Effector CD4-positive, alpha-beta T cell (primary cell): ENCODE results near the gene TPSAB1.
"Not testable (repeated sequence)": the region's sequence is repeated elsewhere in the genome, so short reads cannot be mapped to it uniquely, and the experiment has no call there.

Experiments
- DNase-seq: peaks from one replicate; pipeline ENCODE4 v3.0.0-alpha.2; 2020

TPSAB1 gene

GRCh38 chr16:1225051-1225451 lies 15.5 kb upstream of the TPSAB1 start, which contains the start of gene TPSG1:
Gene TPSG1, minus strand, starts transcription at chr16:1225268. Its CDS starts 16 bp downstream, at chr16:1225252.
- no peak for DNase-seq

DNA sequence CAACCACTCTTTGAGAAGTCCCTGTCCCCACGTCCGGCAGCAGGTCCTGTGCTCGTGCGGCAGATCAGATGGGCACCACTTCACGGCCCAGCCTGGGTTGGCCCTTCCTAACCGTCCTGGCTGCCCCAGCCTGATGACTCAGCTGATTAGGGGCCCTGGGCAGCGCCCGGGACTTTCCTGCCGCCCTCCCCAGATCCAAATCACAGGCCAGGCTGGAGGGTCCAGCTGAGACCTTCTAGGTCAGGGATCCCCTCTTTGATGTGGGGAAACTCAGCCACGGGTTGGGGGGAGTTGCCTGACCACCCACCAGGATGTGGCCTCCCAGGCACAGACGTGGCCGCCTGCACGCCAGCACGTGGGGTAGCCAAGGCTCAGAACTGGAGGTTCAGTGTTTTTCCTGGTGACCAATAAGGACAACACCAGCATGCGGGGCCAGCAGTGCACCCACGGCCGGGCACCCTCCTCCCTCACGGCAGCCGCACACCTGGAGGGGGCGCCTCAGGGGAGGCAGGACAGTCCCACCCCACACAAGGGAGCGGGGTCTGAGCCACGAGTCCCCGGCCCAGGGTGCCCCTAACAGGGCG lies 14.7 kb upstream of the TPSAB1 start:
- DNase-seq: not testable (repeated sequence)

DNA sequence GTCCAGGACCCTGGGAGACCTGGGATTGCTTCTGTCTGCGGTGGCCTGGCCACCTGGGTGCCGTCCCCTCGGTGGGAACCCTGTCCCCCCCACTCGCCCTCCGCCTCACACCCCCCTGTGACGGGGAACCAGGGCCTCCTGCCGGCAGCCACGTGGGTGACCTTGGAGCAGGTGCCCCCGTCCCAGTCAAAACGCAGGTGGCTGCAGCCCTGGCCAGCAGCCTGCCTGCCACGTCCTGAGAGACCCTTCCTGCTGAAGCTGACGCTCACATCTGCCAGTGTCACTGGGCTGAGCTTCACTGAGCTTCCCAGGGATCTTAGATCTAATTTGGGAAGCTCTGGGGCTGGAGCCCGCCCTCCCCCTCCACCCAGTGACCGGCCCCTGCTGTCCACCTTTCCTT lies 13.8 kb upstream of the TPSAB1 start:
- DNase-seq: not testable (repeated sequence)

DNA sequence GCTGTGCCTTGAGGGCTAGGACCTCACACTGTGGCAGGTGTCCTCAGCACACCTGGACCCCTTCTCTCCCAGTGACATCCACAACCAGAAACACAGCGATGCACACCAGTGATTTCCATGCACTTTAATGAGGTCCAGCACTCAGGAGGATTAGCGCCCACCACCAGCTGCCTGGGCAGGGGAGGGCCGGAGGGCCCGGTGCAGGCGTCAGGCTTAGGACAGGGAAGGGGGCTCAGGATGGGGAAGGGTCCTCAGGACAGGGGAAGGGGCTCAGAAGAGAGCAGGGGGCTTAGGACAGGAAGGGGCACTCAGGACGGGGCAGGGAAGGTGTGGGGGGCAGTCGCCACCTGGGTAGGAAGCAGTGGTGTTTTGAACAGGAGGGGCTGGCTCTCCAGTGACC lies 12.3 kb upstream of the TPSAB1 start:
- not testable (repeated sequence) for DNase-seq

GRCh38 chr16:1229476-1229875 lies 11.0 kb upstream of the TPSAB1 start:
- DNase-seq: not testable (repeated sequence)

DNA sequence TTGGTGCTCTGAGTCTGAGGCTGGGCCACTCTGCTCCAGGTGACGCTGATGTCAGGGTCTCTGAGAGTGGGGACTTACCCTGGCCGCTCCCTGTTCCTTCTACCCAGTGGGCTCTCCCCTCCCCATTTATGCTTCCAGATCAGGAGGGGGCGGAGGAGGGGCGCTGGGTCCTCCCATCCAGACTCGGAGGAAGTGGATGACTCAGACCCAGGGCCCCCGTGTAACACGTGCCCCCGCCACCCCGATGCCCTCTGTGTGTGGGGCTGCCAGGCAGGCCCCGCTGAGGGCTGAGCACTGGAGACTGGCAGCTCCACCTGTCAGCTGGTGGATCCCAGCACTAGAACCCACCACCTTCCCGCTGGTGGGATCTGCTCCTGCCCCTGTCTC lies 10.4 kb upstream of the TPSAB1 start, which contains the start of gene TPSB2:
TPSB2 (minus strand) TSS at position 101 of the 387 bp plus-strand sequence. CDS start 233 bp downstream, outside the sequence.
- DNase-seq: not testable (repeated sequence)

DNA sequence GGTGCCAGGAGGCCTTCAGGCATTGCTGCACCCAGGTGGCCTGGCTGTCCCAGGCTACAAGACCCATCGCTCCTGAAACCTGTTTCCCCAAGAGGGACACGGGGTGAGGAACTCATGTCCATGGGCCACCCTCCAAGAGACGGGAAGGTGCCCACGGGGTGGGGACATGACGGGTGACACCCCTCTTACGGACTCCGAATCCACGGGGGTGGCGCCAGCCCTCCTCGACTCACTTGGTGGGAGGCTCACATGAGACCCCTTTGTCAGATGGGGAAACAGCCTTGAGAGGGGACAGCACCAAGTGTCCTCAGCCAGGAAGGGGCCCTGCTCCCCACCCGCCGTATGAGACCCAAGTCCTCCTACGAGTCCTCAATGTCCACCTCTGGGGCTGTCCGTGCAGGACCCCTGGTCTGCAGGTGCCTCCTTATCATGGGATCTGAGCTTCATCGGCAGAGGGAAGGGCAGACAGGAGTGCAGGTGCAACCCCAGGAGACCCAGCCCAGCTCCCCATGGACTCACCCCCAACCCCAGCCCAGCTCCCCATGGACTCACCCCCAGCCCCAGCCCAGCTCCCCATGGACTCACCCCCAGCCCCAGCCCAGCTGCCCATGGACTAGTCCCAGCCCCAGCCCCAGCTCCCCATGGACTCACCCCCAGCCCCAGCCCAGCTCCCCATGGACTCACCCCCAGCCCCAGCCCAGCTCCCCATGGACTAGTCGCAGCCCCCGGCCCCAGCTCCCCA lies 9.9 kb upstream of the TPSAB1 start:
- not testable (repeated sequence) for DNase-seq

DNA sequence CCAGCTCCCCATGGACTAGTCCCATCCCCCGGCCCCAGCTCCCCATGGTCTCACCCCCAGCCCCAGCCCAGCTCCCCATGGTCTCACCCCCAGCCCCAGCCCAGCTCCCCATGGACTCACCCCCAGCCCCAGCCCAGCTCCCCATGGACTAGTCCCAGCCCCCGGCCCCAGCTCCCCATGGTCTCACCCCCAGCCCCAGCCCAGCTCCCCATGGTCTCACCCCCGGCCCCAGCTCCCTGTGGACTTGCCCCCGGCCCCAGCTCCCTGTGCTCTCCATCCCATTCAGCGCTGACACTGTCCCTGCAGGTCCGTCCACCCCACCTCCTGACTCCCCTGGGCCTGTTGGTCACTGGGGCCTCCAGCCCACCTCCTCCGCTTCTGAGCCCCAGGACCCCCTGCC lies 9.2 kb upstream of the TPSAB1 start:
- DNase-seq: not testable (repeated sequence)

DNA sequence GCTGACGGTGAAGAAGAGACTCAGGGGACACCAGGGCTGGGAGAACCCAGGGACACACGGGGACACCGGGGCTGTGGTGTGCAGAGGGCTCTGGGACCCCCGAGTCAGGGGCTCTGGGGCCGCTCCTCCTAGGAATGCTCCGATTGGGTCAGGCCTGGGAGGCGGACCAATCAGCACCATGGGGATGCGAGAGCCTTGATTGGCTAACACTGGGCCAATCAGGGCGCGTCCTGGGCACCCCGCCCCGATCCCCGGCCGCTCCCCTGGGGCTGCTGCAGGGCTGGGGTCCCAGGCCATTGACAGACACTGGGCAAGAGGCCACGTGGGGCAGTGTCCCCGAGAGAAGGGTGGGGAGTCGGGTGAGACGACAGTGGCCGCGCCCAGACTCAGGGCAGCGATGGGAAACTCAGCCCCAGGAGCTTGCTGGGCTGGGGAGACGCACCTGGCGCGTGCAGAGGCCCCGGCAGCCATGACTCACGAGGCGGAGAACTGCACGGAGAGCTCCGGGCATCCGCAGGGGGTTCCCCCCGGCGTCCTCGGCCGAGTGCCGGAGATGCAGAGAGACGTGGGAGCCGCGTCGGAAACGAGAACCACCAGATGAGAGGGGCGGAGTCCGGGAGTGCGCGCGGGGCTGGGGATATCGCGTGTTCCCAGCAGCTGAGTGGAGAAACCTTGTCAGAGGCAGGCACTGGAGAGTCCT lies 8.3 kb upstream of the TPSAB1 start:
- not testable (repeated sequence) for DNase-seq

DNA sequence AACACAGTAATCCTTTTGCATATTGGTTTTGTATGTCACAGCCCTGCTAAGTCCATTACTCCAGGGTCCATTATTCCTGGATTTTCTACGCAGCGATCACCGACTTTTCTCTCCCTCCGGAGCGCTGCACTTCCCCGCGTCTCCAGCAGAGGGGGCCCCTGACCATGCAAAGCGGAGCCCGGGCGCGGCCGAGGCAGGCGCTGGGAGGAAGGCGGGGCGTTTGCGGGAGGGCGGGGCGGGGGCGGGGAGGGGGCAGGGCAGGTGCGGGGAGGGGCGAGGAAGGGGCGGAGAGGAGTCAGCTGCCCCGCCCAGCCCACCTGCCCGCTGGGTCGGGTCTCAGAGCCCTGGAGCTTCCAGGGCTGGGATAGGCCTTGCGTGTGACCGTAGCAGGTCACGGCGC lies 3.8 kb upstream of the TPSAB1 start:
- DNase-seq: not testable (repeated sequence)

DNA sequence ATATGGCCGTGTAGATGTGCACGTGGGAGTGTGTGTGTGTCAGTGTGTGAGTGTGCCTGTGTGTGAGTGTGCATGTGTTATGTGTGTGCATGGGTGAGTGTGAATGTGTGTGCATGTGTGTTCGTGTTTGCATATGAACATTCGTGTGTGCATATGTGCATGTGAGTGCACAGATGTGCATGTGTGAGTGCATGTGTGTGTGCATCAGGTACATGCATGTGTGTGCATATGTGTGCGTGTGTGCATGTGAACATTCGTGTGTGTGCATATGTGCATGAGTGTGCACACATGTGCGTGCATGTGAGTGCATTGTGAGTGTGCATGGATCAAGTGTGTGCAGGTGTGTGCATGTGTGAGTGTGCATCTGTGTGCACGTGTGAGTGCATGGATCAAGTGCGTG lies 2.5 kb upstream of the TPSAB1 start:
- no peak for DNase-seq

DNA sequence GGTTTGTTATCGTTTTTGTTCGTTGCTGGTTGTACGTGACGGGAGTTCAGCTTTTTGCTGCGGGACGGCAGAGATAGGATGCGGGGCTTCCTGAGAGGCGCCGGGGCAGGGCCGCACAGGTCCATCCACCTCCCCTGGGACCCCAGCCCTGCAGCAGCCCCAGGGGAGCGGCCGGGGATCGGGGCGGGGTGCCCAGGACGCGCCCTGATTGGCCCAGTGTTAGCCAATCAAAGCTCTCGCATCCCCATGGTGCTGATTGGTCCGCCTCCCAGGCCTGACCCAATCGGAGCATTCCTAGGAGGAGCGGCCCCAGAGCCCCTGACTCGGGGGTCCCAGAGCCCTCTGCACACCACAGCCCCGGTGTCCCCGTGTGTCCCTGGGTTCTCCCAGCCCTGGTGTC lies 1.6 kb upstream of the TPSAB1 start:
- not testable (repeated sequence) for DNase-seq

GRCh38 chr16:1239575-1239974 lies 930 bp upstream of the TPSAB1 start:
- DNase-seq: not testable (repeated sequence)

- not testable (repeated sequence) for DNase-seq
These were observed 576 bp downstream of the TPSAB1 start for GRCh38 chr16:1241081-1241480.

GRCh38 chr16:1243363-1243762 lies 2.9 kb downstream of the TPSAB1 start:
- not testable (repeated sequence) for DNase-seq

DNA sequence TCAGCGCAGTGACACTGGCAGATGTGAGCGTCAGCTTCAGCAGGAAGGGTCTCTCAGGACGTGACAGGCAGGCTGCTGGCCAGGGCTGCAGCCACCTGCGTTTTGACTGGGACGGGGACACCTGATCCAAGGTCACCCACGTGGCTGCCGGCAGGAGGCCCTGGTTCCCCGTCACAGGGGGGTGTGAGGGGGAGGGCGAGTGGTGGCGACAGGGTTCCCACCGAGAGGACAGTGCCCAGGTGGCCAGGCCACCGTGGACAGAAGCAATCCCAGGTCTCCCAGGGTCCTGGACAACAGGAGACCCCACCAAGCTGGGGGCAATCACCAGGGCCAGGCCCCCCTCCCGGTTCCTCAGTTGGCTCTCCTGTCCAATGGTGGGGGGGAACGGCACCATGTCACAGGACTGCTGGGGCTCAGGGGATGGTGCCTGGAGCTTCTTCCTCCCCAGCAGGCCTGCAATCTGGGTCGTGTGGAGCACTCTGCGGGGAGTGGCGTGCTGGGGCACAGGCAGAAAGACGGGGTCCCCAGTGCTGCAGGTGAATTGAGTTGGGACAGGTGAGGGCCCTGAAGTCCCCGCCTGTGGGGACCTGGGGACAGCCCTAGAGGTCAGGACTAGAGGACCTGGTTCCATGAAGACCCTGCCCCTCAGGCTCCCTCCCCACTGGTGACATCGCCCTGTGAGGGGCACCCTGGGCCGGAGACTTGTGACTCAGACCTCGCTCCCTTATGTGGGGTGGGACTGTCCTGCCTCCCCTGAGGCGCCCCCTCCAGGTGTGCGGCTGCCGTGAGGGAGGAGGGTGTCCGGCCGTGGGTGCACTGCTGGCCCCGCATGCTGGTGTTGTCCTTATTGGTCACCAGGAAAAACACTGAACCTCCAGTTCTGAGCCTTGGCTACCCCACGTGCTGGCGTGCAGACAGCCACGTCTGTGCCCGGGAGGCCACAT lies 3.7 kb downstream of the TPSAB1 start:
- not testable (repeated sequence) for DNase-seq

DNA sequence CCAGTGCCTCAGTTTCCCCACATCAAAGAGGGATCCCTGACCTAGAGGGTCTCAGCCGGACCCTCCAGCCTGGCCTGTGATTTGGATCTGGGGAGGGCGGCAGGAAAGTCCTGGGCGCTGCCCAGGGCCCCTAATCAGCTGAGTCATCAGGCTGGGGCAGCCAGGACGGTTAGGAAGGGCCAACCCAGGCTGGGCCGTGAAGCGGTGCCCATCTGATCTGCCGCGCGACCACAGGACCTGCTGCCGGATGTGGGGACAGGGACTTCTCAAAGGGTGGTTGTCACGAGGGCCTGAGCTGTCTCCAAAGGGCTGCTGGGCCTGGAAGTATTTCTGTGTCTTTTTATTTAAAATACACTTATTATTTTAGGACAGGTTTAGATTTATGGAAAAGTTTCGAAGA lies 4.4 kb downstream of the TPSAB1 start:
- DNase-seq: no peak

- DNase-seq: no peak
These were observed 5.0 kb downstream of the TPSAB1 start for GRCh38 chr16:1245452-1246020.

DNA sequence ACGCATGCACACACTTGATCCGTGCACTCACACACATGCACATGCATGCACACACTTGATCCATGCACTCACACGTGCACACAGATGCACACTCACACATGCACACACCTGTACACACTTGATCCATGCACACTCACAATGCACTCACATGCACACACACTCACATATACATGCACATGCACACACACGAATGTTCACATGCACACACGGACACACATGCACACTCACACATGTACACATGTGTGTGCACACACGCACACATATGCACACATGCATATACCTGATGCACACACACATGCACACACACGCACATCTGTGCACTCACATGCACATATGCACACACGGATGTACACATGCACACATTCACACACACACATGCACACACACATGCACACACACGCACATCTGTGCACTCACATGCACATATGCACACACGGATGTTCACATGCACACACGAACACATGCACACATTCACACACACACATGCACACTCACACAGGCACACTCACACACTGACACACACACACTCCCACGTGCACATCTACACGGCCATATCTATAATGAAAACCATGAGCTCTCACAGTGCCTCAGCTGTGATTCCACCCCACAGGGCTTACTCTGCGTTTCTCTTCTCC lies 7.5 kb downstream of the TPSAB1 start:
- not testable (repeated sequence) for DNase-seq

DNA sequence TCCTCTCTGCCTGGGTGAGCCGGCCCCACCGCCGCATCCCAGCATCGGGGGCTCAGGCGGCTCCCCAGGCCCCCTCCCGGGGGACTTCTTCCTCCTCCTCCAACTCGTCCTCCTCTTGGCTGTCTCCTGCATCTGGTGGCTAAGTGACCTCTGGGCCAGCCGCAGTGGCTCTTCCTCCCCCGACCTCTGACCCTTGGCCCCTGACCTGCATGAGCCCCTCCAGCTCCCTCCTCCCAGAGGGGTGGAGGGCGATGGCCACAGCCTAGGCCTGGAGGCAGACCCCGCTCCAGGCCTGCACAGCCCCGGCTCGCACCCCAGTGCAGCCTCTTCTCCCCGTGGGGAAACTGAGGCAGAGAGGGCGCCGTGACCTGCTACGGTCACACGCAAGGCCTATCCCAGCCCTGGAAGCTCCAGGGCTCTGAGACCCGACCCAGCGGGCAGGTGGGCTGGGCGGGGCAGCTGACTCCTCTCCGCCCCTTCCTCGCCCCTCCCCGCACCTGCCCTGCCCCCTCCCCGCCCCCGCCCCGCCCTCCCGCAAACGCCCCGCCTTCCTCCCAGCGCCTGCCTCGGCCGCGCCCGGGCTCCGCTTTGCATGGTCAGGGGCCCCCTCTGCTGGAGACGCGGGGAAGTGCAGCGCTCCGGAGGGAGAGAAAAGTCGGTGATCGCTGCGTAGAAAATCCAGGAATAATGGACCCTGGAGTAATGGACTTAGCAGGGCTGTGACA lies 8.7 kb downstream of the TPSAB1 start:
- not testable (repeated sequence) for DNase-seq
